Activated naive CD4-positive, alpha-beta T cell treated with anti-CD3 and anti-CD28 coated beads, Interleukin-2, amount 10 ng/mL, durations not matched to agents 7 days and 5 days (primary cell): ENCODE data around the gene ICE1.

Experiments used
- CTCF ChIA-PET: fragments of 350-600 bp; sonication (Branson Sonifier 250); formaldehyde crosslinking; loops from one replicate; lab custom pipeline; 2021; ENCODE audit warnings: antibody characterized with exemption; lab: Charles Lee
- DNase-seq: peaks from one replicate; pipeline ENCODE4 v3.0.0-alpha.2; 2020
- H3K27ac Mint-ChIP-seq: one replicate; pipeline ENCODE4 v1.8.0; 2021; ENCODE audit warnings: mild to moderate bottlenecking, moderate library complexity, mixed read lengths
- H3K27me3 Mint-ChIP-seq: one replicate; pipeline ENCODE4 v1.8.0; 2021; ENCODE audit warnings: mild to moderate bottlenecking, mixed read lengths
- H3K36me3 Mint-ChIP-seq: one replicate; pipeline ENCODE4 v1.8.0; 2021; ENCODE audit warnings: mixed read lengths
- H3K4me1 Mint-ChIP-seq: one replicate; pipeline ENCODE4 v1.8.0; 2021; ENCODE audit warnings: mixed read lengths
- H3K4me3 Mint-ChIP-seq: one replicate; pipeline ENCODE4 v1.8.0; 2021; ENCODE audit warnings: mild to moderate bottlenecking, moderate library complexity, mixed read lengths
- H3K9me3 Mint-ChIP-seq: one replicate; pipeline ENCODE4 v1.8.0; 2021; ENCODE audit warnings: mixed read lengths

Gene ICE1

DNA sequence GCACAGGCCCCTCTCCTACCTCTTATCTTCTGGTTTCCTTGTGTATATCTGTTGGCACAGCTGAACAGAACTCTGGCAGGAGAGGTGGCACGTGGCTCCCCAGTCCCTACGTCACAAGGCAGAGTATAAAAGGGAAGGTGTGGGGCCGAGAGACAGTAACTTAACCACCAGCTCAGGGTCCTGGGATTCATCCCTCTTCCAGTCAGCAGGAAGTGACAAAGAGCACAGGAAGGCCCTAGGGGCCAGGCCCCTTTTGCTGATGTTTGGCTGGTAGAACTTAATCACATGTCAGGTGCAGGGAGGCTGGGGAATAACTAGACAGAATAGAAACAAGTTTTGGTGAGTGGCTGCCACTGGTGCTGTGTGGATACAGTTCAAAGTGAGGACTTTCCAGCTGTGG lies 4.5 kb upstream of the ICE1 start:
- H3K9me3 Mint-ChIP-seq, result no peaks in the 10 kb centered on the region
- CTCF ChIA-PET, result interaction anchor here (0.8 to 2.2 kb wide), 5 partner anchors 9 to 550 kb away, joined by 3 to 6 read pairs (median 3); no protein-coding TSS in a partner anchor

GRCh38 chr5:5418764-5419163 lies 3.7 kb upstream of the ICE1 start:
- Mint-ChIP-seq H3K27ac (no peak overlapping the region), H3K4me3 (no peak overlapping the region), H3K36me3 (no peaks in the 10 kb centered on the region), H3K4me1 (peaks cover 22% of the 10 kb centered on the region), H3K27me3 (no peaks in the 10 kb centered on the region), H3K9me3 (no peaks in the 10 kb centered on the region)
- CTCF ChIA-PET, result interaction anchor here (0.8 to 2.2 kb wide), 3 partner anchors 10 to 280 kb away, joined by 3 to 6 read pairs (median 4); no protein-coding TSS in a partner anchor
- no peak for DNase-seq

More for the DNA sequence above, 4.5 kb upstream of the ICE1 start:
- no peak for DNase-seq
- Mint-ChIP-seq H3K27me3 (no peaks in the 10 kb centered on the region), H3K36me3 (no peaks in the 10 kb centered on the region), H3K4me3 (no peak overlapping the region), H3K27ac (no peak overlapping the region), H3K4me1 (peaks cover 22% of the 10 kb centered on the region)

DNA sequence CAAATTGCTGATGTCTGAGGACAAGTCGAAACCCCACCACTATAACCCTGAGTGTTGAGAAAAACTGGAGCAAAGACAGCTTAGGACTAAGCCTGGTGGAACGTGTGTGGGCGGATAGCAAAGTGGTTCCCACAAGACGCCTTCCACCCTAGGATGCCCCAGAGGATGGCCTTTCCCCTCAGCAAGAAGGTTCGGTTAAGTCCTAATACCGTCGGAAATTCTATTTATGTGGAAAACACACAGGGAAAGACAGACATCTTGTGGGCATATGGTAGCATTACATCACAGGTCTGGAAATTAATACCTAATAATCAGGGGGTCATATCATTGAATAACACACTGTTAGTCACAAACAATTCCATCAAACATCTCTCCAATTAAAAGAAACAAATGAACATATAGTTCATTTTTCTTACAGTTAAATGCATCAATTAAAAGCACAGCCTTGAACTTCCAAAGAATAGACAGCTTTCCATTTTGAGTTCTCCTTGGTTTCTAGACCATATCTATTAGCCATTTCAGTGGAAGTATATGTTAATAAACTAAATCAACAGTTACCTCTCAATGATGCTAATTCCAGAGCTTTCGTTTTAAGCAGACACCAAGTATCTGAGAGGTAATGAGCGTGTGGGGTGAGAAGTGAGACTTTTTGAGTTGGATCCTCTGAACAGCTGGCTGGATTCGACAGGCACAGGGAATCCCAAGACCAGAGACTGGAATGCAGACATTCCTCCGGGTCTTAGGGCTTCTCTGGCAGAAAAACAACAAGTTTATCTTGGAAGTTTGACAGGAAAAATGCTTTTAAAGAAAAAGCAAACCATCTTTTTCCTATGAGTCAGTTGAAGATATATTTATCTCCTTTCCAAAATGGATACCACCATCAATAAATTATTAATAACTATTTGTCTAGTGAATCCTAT lies 2.9 kb upstream of the ICE1 start:
- Mint-ChIP-seq H3K27ac (no peak overlapping the region), H3K9me3 (no peaks in the 10 kb centered on the region), H3K36me3 (no peaks in the 10 kb centered on the region), H3K4me3 (no peak overlapping the region), H3K4me1 (peaks cover 22% of the 10 kb centered on the region), H3K27me3 (no peaks in the 10 kb centered on the region)
- CTCF ChIA-PET, result interaction anchor here (0.8 to 2.2 kb wide), 4 partner anchors 11 to 279 kb away, joined by 3 to 6 read pairs (median 4); no protein-coding TSS in a partner anchor
- no peak for DNase-seq

DNA sequence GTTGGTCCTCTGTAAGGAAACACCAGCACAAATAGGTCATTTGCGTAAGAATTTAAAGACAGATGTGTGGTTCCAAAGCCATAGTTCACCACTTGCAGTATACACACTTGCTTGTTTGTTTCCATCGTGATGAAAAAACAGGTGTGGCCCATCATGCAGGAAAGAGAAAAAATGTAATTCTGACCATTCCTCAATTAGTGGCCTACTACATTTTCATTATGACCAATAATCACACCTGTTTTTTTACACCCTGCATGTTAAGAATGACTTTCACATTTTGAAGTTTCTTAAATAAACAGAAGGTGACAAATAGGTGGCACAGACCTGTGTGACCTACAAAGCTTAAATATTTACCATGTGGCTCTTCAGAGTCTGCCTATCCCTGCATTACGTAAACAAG lies 2.2 kb upstream of the ICE1 start:
- H3K27ac Mint-ChIP-seq, result no peak overlapping the region
- CTCF ChIA-PET, result interaction anchor here (0.8 to 0.9 kb wide), 2 partner anchors 276 to 279 kb away, joined by 4 read pairs; no protein-coding TSS in a partner anchor
- no peak for DNase-seq
- H3K4me1 Mint-ChIP-seq, result peaks cover 22% of the 10 kb centered on the region
- H3K4me3 Mint-ChIP-seq, result peak overlapping the region; percentile 87
- no peaks in the 10 kb centered on the region for H3K27me3 Mint-ChIP-seq
- no peaks in the 10 kb centered on the region for H3K36me3 Mint-ChIP-seq
- H3K9me3 Mint-ChIP-seq, result no peaks in the 10 kb centered on the region

GRCh38 chr5:5421149-5421960 lies 1.1 kb upstream of the ICE1 start:
- Mint-ChIP-seq H3K4me3 (peak overlapping the region; percentile 87), H3K9me3 (no peaks in the 10 kb centered on the region), H3K27me3 (no peaks in the 10 kb centered on the region), H3K27ac (peak overlapping the region; percentile 97), H3K36me3 (no peaks in the 10 kb centered on the region), H3K4me1 (peaks cover 22% of the 10 kb centered on the region)
- DNase-seq, result peak; percentile 46
- CTCF ChIA-PET, result interaction anchor here (1.1 to 1.3 kb wide), 2 partner anchors 72 to 280 kb away, joined by 3 read pairs; no protein-coding TSS in a partner anchor

DNA sequence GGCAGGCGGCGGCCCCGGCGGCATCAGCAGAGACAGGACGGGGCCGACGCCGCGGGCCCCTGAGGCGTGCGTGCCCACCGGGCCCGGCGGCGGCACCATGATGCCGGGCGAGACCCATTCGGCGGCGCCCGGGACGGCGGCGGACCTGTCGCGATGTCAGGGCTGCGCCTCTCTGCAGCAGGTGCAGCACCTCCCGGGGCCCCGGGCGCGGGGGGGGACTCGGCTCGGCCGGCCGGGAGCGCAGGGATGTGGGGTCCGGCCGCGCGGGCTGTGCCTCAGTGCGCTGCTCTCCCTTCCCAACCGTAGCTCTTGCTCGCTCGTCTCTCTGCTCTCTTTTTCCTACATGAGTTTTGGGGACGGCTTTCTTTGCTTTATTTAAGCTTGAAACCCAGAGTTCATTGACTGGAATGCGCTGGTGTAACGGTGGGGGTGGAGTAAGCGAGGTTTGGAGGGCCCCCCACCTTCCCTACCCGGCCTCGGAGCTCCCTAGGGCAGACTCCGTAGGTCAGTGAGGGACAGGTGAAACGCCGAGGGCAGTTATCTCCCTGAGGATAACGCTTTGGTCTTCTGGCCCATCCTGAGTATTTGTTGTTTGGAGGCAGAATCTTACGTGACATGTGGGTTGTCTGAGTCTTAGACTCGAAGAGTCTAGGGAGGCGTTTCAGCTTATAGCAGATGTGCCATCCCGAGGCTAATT lies 490 bp downstream of the ICE1 start:
- H3K4me3 Mint-ChIP-seq, result peak overlapping the region; percentile 87

GRCh38 chr5:5423586-5423985 lies 1.1 kb downstream of the ICE1 start:
- Mint-ChIP-seq H3K27me3 (no peaks in the 10 kb centered on the region), H3K27ac (no peak overlapping the region), H3K4me3 (no peak overlapping the region), H3K4me1 (peaks cover 25% of the 10 kb centered on the region), H3K9me3 (no peaks in the 10 kb centered on the region), H3K36me3 (peaks cover 5% of the 10 kb centered on the region)
- DNase-seq, result no peak
- CTCF ChIA-PET, result no interaction called here

More for the DNA sequence above, 490 bp downstream of the ICE1 start:
- no peaks in the 10 kb centered on the region for H3K27me3 Mint-ChIP-seq
- H3K4me1 Mint-ChIP-seq, result peaks cover 25% of the 10 kb centered on the region
- peak overlapping the region; percentile 97 for H3K27ac Mint-ChIP-seq
- H3K9me3 Mint-ChIP-seq, result no peaks in the 10 kb centered on the region
- CTCF ChIA-PET, result interaction anchor here (0.7 to 1.3 kb wide), 2 partner anchors 26 to 282 kb away, joined by 3 read pairs; no protein-coding TSS in a partner anchor
- peaks cover 5% of the 10 kb centered on the region for H3K36me3 Mint-ChIP-seq
- DNase-seq, result no peak

GRCh38 chr5:5424736-5425135 lies 2.3 kb downstream of the ICE1 start:
- no peaks in the 10 kb centered on the region for H3K27me3 Mint-ChIP-seq
- H3K36me3 Mint-ChIP-seq, result peaks cover 5% of the 10 kb centered on the region
- CTCF ChIA-PET, result interaction anchor here (0.7 kb wide), 1 partner anchor 163 kb away, joined by 3 read pairs; no protein-coding TSS in a partner anchor
- DNase-seq, result no peak
- no peak overlapping the region for H3K4me3 Mint-ChIP-seq
- H3K27ac Mint-ChIP-seq, result no peak overlapping the region
- H3K9me3 Mint-ChIP-seq, result no peaks in the 10 kb centered on the region
- H3K4me1 Mint-ChIP-seq, result peaks cover 18% of the 10 kb centered on the region

- CTCF ChIA-PET, result interaction anchor here (0.6 kb wide), 1 partner anchor 68 kb away, joined by 3 read pairs; no protein-coding TSS in a partner anchor
- no peaks in the 10 kb centered on the region for H3K9me3 Mint-ChIP-seq
- no peak overlapping the region for H3K27ac Mint-ChIP-seq
- H3K4me1 Mint-ChIP-seq, result peaks cover 14% of the 10 kb centered on the region
- H3K36me3 Mint-ChIP-seq, result peaks cover 6% of the 10 kb centered on the region
- no peak overlapping the region for H3K4me3 Mint-ChIP-seq
- no peaks in the 10 kb centered on the region for H3K27me3 Mint-ChIP-seq
- no peak for DNase-seq
Measured at GRCh38 chr5:5430136-5430535, 7.7 kb downstream of the ICE1 start.

GRCh38 chr5:5432020-5432707 lies 9.7 kb downstream of the ICE1 start:
- Mint-ChIP-seq H3K27me3 (no peaks in the 10 kb centered on the region), H3K4me3 (no peak overlapping the region), H3K36me3 (peaks cover 4% of the 10 kb centered on the region), H3K27ac (no peak overlapping the region), H3K4me1 (peaks cover 12% of the 10 kb centered on the region), H3K9me3 (no peaks in the 10 kb centered on the region)
- DNase-seq, result no peak
- CTCF ChIA-PET, result no interaction called here

DNA sequence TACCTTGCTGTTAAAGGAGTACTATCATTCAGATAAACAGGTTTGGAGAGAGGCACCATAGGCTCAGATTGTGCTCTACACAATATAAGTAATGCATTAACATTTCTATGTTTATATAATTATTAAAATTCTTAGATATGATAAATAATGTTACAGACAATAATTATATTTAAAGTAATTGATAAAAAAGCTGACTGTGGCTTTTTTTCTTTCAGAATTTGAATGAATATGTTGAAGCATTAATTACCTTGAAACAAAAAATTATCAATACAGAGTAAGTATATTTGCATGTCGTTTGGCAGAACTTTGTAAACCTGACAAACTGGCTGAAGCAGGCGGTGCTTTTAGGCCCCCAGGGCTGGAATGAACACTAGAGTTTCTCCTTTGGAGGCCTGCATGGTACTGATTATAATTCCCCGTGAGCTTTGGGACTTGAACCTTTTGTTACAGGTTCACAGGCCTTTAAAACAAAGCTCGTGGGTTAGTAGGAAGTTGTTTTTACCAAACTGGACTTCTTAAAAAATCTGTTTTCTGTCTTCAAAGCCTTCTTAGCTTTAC lies 13.8 kb downstream of the ICE1 start:
- no peak for DNase-seq
- Mint-ChIP-seq H3K4me3 (no peak overlapping the region), H3K4me1 (peaks cover 12% of the 10 kb centered on the region), H3K27ac (no peak overlapping the region), H3K27me3 (no peaks in the 10 kb centered on the region), H3K9me3 (no peaks in the 10 kb centered on the region), H3K36me3 (peaks cover 11% of the 10 kb centered on the region)
- CTCF ChIA-PET, result no interaction called here

DNA sequence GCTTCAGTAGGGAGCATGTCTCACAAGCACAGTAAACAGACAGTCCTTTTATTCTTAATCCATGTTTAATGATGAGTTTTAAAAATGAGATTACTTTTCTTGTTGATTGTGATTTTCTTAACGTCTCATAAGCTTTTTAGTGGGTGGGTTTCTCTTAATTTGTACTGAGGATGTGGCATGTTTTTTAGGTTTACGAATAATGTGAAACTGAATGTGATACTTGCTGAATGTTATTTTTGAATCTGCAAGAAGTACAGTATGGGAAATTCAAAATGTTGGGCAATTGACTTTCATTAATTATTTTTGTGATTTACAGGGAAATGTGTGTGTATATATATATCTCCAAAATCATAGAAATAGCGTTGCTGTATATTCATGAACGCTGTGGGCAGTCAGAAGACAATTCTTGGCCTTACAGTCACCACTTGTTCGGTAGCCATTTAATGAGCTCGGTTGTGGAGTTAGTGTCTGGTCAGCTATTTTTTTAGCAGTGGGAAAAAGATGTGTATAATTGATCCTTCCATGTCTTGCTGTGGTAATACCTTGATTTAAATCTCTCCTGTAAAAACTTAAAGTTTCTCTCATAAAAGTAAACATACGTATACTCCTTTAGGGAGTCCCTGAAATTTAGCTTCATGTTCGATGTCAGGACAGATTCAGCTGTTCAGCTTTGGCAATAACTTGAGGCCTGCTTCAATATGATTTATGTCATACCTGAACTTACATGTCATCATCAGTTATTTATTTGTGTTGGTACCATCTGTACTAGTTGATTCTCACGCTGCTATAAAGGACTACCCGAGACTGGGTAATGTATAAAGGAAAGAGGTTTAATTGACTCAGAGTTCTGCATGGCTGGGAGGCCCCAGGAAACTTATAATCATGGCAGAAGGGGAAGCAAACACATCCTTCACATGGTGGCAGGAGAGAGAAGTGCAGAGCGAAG lies 15.0 kb downstream of the ICE1 start:
- H3K9me3 Mint-ChIP-seq, result no peaks in the 10 kb centered on the region
- CTCF ChIA-PET, result no interaction called here
- no peak overlapping the region for H3K4me3 Mint-ChIP-seq
- no peaks in the 10 kb centered on the region for H3K27me3 Mint-ChIP-seq
- no peak for DNase-seq
- no peak overlapping the region for H3K27ac Mint-ChIP-seq
- peaks cover 6% of the 10 kb centered on the region for H3K4me1 Mint-ChIP-seq
- H3K36me3 Mint-ChIP-seq, result peaks cover 13% of the 10 kb centered on the region
